ENCODE results near the gene SESTD1. TPM values are rescaled to one million over a fixed set of nuclear protein-coding genes. Genes with fewer than 3 reads are reported as not detected.
"Not testable (repeated sequence)": the region's sequence is repeated elsewhere in the genome, so short reads cannot be mapped to it uniquely, and the experiment has no call there.

Gene SESTD1
- total RNA-seq, 1 donor from 2014 or later, result 16.7 TPM

GRCh38 chr2:179239838-179240237 lies 24.8 kb downstream of the SESTD1 start:
- DNase-seq (ENCODE audit: low spot score) (no peak), ATAC-seq (no peak)

DNA sequence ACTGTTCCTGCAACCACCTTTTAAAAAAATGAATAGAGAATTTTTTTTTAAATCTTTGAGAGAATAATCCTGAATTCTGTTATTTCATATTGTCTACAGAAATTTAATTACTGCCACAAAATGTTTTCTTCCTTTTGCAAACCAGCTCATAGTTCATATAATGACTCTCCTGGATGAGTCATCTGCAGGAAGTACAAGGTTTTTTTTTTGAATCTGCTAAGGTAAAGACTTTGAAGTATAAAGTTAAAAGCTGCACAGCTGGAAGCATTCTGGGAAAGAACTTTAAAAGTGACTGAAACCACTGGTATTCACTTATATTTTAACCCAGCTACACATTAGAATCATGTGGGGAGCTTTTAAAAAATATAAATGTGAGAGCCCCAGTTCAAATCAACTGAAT lies 25.4 kb downstream of the SESTD1 start:
- DNase-seq (ENCODE audit: low spot score), result no peak
- no peak for ATAC-seq

DNA sequence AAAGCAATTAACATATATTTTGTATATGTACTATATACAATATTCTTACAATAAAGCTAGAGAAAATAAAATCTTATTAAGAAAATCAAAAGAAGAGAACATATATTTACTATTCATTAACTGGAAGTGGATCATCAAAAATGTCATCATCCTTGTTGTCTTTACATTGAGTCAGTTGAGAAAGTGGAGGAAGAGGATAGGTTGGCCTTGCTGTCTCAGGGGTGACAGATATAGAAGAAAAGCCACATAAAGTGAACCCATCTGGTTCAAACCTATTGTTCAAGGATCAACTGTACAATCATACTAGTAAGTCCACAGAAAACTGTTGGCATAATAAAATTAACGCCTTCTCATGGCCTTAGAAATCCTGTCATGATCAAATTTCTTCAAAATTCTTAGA lies 26.6 kb downstream of the SESTD1 start:
- no peak for ATAC-seq
- no peak for DNase-seq (ENCODE audit: low spot score)

- DNase-seq (ENCODE audit: low spot score), result no peak
- no peak for ATAC-seq
These were observed 27.3 kb downstream of the SESTD1 start for GRCh38 chr2:179237209-179237946.

GRCh38 chr2:179235463-179236108 lies 29.0 kb downstream of the SESTD1 start:
- DNase-seq (ENCODE audit: low spot score) (no peak), ATAC-seq (no peak)

- ATAC-seq, result no peak
- DNase-seq (ENCODE audit: low spot score), result no peak
These were observed 29.9 kb downstream of the SESTD1 start for GRCh38 chr2:179234658-179235240.

DNA sequence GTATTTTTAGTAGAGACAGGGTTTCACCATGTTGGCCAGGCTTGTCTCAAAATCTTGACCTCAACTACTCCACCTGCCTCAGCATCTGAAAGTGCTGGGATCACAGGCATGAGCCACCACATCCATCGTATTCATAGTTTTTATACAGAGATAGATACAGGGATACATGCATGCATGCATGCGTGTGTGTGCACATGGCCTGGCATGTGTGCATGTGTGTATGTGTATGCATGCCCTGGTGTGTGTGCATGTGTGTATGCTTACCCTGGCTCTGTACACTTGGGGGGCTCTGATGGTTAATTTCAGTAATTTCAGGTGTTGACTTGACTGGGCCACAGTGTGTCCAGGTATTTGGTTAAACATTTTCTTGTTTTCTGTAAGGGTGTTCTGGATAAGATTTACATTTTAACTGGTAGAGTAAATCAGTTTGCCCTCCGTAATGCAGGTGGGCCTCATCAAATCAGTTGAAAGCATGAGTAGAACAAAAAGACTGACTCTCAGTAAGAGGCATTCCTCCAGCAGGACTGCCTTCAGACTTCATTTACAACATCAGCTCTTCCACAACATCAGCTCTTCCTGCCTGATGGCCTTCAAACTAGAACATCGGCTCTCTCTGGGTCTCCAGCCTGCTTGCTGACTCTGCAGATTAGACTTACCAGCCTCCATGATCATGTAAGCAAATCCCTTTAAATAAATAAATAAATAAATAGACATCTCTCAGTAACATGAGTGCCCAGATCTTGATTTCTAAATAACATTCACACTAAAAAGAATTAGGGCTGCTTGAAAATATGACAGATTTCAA lies 30.8 kb downstream of the SESTD1 start:
- ATAC-seq (no peak), DNase-seq (ENCODE audit: low spot score) (no peak)

DNA sequence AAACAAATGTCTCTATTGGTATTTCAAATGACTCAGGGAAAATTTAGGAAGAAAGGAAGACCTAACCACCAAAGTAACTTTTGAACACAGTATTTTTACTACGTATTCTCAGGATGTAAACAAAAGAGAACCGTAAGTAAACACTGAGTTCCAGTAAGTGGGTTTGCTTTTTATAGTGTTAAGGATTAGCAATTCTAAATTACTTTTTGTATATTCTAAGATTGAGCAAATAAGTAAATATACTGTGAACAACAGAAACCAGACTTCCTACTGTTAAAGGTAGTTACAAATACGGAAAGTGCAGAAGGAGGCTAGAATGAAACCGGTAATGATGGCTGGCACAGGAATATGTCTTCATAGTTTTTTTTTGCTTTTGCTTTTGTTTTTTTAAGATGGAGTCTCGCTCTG lies 31.5 kb downstream of the SESTD1 start:
- ATAC-seq, result no peak
- DNase-seq (ENCODE audit: low spot score), result no peak

DNA sequence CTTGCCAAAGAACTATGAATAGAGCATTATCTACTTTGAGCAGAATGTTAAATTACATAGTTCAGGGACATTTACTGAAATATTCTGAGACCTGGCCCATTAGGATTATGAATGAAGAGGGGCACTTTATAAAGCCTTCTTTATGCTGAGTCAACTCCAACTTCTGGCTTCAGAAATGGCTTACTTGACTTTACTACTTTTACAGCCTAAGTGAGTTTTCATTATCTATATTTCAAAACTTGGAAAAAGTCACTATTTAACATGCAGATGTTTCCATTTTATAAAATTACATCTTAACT lies 37.7 kb downstream of the SESTD1 start:
- ATAC-seq, result peak; percentile 22
- no peak for DNase-seq (ENCODE audit: low spot score)

DNA sequence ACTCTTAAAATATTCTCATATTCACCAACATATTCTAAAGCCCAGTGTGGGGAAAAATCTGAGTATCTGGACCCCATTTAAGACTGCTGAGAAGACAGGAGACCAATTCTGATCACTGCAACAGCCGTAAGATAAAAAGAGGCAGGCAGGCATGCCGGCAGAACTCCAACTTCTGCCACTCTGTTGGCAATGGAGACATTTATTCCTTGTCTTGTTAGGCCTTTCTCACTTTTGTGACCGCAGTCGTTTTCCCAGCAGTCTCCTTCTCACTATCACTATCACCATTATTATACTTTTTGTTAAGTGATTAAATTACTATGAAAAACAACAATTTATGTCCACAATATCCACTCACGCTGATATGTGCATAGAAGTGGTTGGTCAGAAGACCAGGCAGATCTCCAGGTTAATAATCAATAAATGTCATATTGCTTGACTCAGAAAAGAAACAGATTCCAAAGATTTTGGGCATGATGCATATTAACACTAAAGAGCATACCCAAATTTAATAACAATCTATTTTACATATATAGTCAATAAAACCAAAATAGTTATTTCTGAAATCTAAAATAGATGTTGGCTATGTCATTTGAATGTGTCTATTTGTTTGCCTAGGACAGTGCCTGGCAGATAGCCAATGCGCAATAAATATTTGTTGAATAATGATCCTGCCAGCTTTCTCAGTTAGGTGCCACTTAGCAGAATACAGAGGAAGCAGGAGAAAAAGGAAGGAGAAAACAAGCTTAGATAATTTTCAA lies 38.2 kb downstream of the SESTD1 start:
- ATAC-seq, result peak; percentile 81
- DNase-seq (ENCODE audit: low spot score), result peak; percentile 62

GRCh38 chr2:179224361-179224760 lies 40.3 kb downstream of the SESTD1 start:
- DNase-seq (ENCODE audit: low spot score) (no peak), ATAC-seq (no peak)

DNA sequence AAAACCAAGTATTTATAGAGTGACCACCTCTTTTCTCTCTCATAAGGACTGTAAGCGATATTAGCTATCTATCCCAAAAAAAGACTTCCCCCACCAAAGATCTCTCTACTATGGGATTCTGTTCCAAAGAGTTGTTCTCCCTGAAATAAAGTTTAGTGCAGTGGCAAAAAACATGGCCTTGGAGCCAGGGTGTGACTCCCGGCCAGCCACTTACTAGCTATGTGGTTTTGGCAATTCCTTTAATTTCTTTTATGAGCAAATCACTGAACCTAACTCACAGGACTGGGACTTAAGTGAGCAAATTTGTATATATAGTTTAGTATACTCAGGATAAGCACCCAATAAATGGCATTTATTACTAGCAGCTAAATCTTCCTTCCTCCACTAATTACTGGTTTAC lies 42.6 kb downstream of the SESTD1 start:
- DNase-seq (ENCODE audit: low spot score) (no peak), ATAC-seq (no peak)

DNA sequence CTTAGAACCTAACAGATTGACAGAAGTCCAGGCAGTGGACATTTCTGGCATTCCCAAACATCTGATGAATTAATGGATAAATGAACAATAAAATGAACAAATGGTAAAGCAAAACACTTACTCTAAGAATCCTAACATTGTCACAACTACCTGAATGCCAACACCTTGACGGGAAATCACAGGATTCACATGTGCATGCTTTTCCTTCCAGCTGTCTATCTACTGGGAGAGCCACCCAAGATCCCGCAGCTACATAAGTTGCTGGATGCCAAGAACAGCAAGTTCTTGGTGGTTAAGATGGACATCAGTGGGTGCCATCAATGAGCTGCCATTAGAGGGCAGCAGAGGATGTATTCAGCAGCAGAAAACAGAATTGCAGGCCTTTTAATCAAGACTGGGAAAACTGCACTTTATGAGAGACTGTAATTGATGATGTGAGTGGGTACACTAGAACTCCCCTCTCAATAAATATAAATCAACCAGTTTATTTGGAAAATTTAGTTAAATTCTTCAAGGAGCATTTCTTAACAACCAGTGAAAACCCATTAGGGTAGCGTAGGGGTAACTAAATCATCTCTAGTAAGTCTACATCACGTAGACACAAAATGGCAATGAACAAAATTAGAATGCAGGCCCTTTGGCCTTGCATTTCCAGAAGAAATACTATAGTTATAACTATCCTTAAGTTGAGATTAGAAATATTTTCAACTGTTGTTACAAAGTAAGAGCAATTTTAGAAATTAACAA lies 45.6 kb downstream of the SESTD1 start:
- DNase-seq (ENCODE audit: low spot score) (peak; percentile 69), ATAC-seq (peak; percentile 99)

DNA sequence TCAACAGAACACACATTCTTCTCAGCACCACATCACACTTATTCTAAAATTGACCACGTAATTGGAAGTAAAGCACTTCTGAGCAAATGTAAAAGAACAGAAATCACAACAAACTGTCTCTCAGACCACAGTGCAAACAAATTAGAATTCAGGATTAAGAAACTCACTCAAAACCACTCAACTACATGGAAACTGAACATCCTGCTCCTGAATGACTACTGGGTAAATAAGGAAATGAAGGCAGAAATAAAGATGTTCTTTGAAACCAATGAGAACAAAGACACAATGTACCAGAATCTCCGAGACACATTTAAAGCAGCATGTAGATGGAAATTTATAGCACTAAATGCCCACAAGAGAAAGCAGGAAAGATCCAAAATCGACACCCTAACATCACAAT lies 50.0 kb downstream of the SESTD1 start:
- not testable (repeated sequence) for ATAC-seq

DNA sequence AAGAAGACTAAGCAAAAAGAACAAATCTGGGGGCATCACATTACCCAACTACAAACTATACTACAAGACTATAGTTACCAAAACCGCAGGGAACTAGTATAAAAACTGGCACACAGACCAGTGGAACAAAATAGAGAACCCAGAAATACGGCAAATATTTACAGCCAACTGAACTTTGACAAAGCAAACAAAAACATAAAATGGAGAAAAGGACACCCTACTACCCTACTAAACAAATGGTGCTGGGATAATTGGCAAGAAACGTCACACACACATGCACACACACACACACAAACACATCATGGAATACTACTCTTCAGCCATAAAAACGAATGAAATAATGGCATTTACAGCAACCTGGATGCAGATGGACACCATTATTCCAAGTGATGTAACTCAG lies 53.3 kb downstream of the SESTD1 start:
- peak; percentile 86 for ATAC-seq
- no peak for DNase-seq (ENCODE audit: low spot score)

More for the DNA sequence above, 50.0 kb downstream of the SESTD1 start:
- DNase-seq (ENCODE audit: low spot score), result not testable (repeated sequence)

DNA sequence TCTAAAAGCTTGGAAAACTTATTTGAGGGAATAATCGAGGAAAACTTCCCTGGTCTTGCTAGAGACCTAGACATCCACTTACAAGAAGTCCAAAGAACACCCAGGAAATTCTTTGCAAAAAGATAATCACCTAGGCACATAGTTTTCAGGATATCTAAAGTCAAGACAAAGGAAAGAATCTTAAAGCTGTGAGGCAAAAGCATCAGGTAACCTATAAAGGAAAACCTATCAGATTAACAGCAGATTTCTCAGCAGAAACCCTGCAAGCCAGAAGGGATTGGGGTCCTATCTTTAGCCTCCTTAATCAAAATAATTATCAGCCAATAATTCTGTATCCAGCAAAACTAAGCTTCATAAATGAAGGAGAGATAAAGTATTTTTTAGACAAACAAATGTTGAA lies 56.4 kb downstream of the SESTD1 start:
- ATAC-seq; DNase-seq (ENCODE audit: low spot score): not testable (repeated sequence)

GRCh38 chr2:179207047-179207446 lies 57.6 kb downstream of the SESTD1 start:
- DNase-seq (ENCODE audit: low spot score) (no peak), ATAC-seq (no peak)

- ATAC-seq, result no peak
- no peak for DNase-seq (ENCODE audit: low spot score)
These were observed 62.8 kb downstream of the SESTD1 start for GRCh38 chr2:179201869-179202268.

- not testable (repeated sequence) for DNase-seq (ENCODE audit: low spot score); ATAC-seq
These were observed 68.6 kb downstream of the SESTD1 start for GRCh38 chr2:179195926-179196590.

GRCh38 chr2:179195141-179195540 lies 69.5 kb downstream of the SESTD1 start:
- no peak for ATAC-seq
- DNase-seq (ENCODE audit: low spot score), result no peak
